HEK293T (cell line): ENCODE data around the gene CLEC2A.

Source experiments
- CTCF ChIA-PET: fragments of 350-600 bp; formaldehyde crosslinking; extraction: SDS; loops from one replicate; lab custom pipeline; 2021; ENCODE audit warnings: antibody characterized with exemption, inconsistent platforms; lab: Yijun Ruan, JAX
- POLR2A ChIA-PET: fragments of 350-600 bp; formaldehyde crosslinking; extraction: SDS; loops from one replicate; lab custom pipeline; 2020; ENCODE audit warnings: antibody characterized with exemption, inconsistent platforms; lab: Yijun Ruan, JAX
- DNase-seq: peaks from one replicate; pipeline ENCODE4 v3.0.0; 2012; ENCODE audit warnings: mixed read lengths; ENCODE audit errors: extremely low spot score
- BHLHE40 ChIP-seq: fragments of 450-650 bp; IDR thresholded peaks from 2 replicates; pipeline ENCODE4 v1.6.1; 2016; ENCODE audit warnings: mild to moderate bottlenecking, moderate library complexity, borderline replicate concordance
- CTBP1 ChIP-seq: fragments of 450-650 bp; IDR thresholded peaks from 2 replicates; pipeline ENCODE4 v1.6.1; 2016; ENCODE audit warnings: borderline replicate concordance
- FOXK2 ChIP-seq: fragments of 450-650 bp; IDR thresholded peaks from 2 replicates; pipeline ENCODE4 v1.6.1; 2016; ENCODE audit warnings: mild to moderate bottlenecking
- FOXM1 ChIP-seq: fragments of 450-650 bp; IDR thresholded peaks from 2 replicates; pipeline ENCODE4 v1.6.1; 2017; ENCODE audit warnings: mild to moderate bottlenecking, borderline replicate concordance
- HDGF ChIP-seq: fragments of 450-650 bp; IDR thresholded peaks from 2 replicates; pipeline ENCODE4 v1.6.1; 2017; ENCODE audit warnings: antibody characterized with exemption, borderline replicate concordance
- LEF1 ChIP-seq: fragments of 450-650 bp; IDR thresholded peaks from 2 replicates; pipeline ENCODE4 v1.6.1; 2017; ENCODE audit warnings: mild to moderate bottlenecking, borderline replicate concordance
- NFRKB ChIP-seq: fragments of 450-650 bp; IDR thresholded peaks from 2 replicates; pipeline ENCODE4 v1.6.1; 2016; ENCODE audit warnings: mild to moderate bottlenecking, moderate library complexity
- SP1 ChIP-seq: fragments of 450-650 bp; IDR thresholded peaks from 2 replicates; pipeline ENCODE4 v1.6.1; 2017
- SUZ12 ChIP-seq: fragments of 450-650 bp; IDR thresholded peaks from 2 replicates; pipeline ENCODE4 v1.6.1; 2016; ENCODE audit warnings: mild to moderate bottlenecking
- ZNF384 ChIP-seq: fragments of 450-650 bp; IDR thresholded peaks from 2 replicates; pipeline ENCODE4 v1.6.1; 2016

The CLEC2A gene

DNA sequence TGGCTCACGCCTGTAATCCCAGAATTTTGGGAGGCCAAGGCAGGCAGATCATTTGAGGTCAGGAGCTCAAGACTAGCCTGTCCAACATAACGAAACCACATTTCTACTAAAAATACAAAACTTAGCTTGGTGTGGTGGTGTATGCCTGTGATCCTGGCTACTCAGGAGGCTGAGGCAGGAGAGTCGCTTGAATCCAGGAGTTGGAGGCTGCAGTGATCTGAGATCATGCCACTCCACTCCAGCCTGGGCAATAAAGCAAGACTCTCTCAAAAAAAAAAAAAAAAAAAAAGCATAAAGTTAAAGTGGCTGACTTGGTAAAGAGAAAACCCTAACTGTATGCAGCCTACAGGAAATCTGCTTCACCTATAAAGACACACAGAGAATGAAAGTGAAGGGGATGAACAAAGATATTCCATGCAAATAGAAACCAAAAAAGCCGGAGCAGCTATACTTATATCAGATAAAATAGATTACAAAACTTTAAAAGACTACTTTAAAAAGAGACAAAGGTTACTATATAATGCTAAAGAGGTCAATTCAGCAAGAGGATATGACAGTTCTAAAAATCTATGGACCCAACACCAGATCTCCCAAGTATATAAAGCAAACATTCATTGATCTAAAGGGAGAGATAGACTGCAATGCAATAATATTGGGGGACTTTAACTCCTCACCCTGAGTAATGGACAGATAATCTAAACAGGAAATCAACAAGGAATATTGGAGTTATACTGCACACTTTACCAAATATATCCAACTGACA, 67.1 kb downstream of the CLEC2A start:
- ChIA-PET POLR2A (no interaction called here), CTCF (no interaction called here)
- TF ChIP-seq FOXM1 (no peak), SUZ12 (no peak), NFRKB (no peak), LEF1 (no peak), HDGF (no peak), CTBP1 (no peak), ZNF384 (no peak), BHLHE40 (no peak), SP1 (no peak), FOXK2 (no peak)
- no peak for DNase-seq
